ENCODE measurements around the gene ZXDC. TPM values are rescaled to one million over a fixed set of nuclear protein-coding genes. Genes with fewer than 3 reads are reported as not detected.

Gene ZXDC
- total RNA-seq, 1 donor from 2014 or later: 31.8 TPM

DNA sequence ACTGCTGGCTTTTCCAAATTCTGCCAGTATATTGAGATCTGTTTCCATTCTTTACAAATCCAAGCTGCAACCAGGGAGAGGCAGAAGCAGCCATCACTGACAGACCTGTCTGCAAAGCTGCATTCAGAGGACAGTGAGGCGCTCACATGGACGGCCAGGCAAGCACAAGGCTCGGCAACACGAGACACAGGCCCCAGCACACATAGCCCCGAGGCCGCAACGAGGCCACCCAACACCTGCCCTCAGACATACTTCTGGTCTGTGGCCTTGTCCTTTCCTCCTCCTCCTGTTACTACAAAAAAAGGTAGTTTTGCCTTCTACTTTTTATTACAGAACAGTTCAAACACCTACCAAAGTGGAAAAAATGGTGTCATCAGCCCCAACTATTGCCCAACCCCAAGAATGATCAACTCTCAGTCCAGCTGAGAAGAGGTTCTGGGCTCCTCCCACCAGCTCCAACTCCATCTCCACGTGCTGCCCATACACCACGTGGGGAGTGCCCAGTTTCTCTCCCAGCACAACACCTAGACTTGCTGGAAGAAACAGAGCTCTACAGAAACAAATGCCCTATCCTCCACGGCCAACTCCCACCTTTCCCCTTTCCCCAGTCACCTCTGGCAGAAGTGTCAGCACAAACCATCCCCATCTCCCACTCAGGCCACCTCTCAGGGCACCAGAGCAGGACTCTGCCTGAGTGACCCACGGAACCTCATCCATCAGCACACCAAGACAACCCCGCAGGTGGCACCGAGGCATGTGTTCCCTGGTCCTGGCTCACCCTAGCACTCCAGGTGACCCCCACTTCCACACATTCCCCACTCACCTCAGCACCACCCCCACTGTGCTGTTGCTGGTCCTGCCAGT, 7.4 kb downstream of the ZXDC start:
- H3K4me3 Mint-ChIP-seq (ENCODE audit: unreplicated experiment): no peak overlapping the region
- peak overlapping the region; percentile 4 for H3K27ac Mint-ChIP-seq (ENCODE audit: unreplicated experiment)
- TF ChIP-seq, protein P1, sequence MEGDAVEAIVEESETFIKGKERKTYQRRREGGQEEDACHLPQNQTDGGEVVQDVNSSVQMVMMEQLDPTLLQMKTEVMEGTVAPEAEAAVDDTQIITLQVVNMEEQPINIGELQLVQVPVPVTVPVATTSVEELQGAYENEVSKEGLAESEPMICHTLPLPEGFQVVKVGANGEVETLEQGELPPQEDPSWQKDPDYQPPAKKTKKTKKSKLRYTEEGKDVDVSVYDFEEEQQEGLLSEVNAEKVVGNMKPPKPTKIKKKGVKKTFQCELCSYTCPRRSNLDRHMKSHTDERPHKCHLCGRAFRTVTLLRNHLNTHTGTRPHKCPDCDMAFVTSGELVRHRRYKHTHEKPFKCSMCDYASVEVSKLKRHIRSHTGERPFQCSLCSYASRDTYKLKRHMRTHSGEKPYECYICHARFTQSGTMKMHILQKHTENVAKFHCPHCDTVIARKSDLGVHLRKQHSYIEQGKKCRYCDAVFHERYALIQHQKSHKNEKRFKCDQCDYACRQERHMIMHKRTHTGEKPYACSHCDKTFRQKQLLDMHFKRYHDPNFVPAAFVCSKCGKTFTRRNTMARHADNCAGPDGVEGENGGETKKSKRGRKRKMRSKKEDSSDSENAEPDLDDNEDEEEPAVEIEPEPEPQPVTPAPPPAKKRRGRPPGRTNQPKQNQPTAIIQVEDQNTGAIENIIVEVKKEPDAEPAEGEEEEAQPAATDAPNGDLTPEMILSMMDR (IDR thresholded peaks at IDR 0.05): no peak
- peaks cover 15% of the 10 kb centered on the region for H3K4me1 Mint-ChIP-seq (ENCODE audit: unreplicated experiment)
- H3K9me3 Mint-ChIP-seq (ENCODE audit: unreplicated experiment): no peaks in the 10 kb centered on the region
- no peaks in the 10 kb centered on the region for H3K27me3 Mint-ChIP-seq (ENCODE audit: unreplicated experiment)
- H3K36me3 Mint-ChIP-seq (ENCODE audit: unreplicated experiment): peaks cover 56% of the 10 kb centered on the region
- no peak for DNase-seq (ENCODE audit: extremely low spot score, unreplicated experiment)

DNA sequence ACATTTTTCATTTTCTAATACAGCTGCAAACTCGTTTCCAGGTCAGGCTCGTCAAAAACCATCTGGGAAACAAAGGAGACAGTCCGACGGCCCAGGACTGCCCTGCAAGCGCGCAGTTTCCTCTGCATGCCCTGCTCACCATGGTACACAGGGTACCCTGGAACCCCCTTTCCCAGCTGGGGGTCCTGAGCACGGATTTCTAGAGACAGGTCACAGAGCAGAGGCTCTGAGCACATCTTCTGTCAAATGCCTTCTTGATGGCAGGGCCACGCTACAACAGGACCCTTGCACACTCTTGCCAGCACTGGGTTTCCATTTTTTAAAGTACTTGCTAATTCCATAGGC, 8.1 kb downstream of the ZXDC start:
- no peak overlapping the region for H3K27ac Mint-ChIP-seq (ENCODE audit: unreplicated experiment)
- peaks cover 55% of the 10 kb centered on the region for H3K36me3 Mint-ChIP-seq (ENCODE audit: unreplicated experiment)
- H3K4me1 Mint-ChIP-seq (ENCODE audit: unreplicated experiment): peaks cover 8% of the 10 kb centered on the region
- no peak for DNase-seq (ENCODE audit: extremely low spot score, unreplicated experiment)
- H3K27me3 Mint-ChIP-seq (ENCODE audit: unreplicated experiment): no peaks in the 10 kb centered on the region
- TF ChIP-seq, protein P1 (IDR thresholded peaks at IDR 0.05): no peak
- H3K4me3 Mint-ChIP-seq (ENCODE audit: unreplicated experiment): no peak overlapping the region
- no peaks in the 10 kb centered on the region for H3K9me3 Mint-ChIP-seq (ENCODE audit: unreplicated experiment)

DNA sequence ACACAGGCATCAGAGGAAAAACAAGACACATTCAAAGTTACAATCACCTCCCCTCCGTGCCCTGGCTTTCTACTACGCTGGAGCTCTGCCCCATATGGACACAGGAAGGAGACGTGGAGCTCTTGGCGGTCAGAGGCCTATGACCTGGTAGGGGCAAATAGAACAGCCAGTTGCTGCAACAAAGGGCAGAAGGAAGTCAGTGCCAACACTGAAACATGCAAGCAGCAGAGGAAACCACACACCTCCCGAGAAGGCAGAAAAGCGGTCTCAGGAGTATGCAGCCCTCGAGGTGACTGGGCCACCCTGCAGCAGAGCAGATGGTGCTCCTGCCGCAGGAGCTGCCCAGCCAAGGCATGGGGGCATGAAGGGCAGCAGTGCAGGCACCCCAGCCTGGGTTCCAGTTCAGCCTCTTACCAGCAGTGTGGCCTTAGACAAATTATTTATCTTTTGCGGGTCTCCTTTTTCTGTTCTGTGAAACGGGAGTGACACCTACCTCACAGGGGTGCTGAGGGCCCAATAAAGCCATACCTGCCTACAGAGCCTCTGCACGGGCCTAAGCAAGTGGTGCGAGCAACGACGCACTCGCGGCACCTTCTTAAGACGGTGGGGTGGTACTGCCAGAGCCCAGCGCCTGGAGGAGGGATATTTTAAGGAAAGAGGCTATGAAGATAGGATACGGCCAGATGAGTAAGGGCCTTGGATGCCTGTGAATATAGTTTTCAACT, 8.6 kb downstream of the ZXDC start:
- DNase-seq (ENCODE audit: extremely low spot score, unreplicated experiment): no peak
- Mint-ChIP-seq H3K36me3 (ENCODE audit: unreplicated experiment) (peaks cover 55% of the 10 kb centered on the region), H3K27me3 (ENCODE audit: unreplicated experiment) (no peaks in the 10 kb centered on the region), H3K4me1 (ENCODE audit: unreplicated experiment) (peaks cover 3% of the 10 kb centered on the region), H3K4me3 (ENCODE audit: unreplicated experiment) (no peak overlapping the region), H3K27ac (ENCODE audit: unreplicated experiment) (no peak overlapping the region), H3K9me3 (ENCODE audit: unreplicated experiment) (no peaks in the 10 kb centered on the region)
- TF ChIP-seq, protein P1 (IDR thresholded peaks at IDR 0.05): no peak

DNA sequence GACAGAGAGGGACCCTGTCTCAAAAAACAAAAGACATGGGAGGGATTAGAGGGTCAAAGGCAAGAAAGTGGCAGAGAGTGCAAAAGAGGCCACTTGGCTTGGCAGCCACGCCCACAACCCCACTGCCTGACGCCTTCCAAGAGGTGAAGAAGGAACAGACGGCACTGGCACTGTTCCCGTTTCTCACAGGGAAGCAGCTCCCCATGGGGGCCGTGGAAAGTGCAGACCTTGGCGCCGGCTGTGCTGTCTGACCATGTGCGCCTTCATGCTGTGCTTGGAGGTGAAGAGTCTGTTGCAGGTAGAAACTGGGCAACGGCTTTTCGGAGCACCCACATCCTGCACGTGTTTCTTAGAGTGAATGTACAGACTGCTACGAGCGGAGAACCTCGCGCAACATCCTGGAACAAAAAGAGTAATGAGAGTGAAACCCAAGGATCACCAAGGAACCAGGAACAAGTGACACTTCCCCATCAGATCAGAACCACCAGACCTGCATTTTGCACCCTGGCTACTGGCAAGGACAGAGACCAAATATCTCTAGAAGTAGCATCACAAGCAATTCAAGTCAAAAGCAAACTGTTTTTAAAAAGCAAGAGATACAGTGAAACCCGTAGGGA, 9.7 kb downstream of the ZXDC start:
- Mint-ChIP-seq H3K4me1 (ENCODE audit: unreplicated experiment) (no peaks in the 10 kb centered on the region), H3K36me3 (ENCODE audit: unreplicated experiment) (peaks cover 55% of the 10 kb centered on the region), H3K9me3 (ENCODE audit: unreplicated experiment) (no peaks in the 10 kb centered on the region), H3K4me3 (ENCODE audit: unreplicated experiment) (no peak overlapping the region), H3K27me3 (ENCODE audit: unreplicated experiment) (no peaks in the 10 kb centered on the region), H3K27ac (ENCODE audit: unreplicated experiment) (no peak overlapping the region)
- no peak for DNase-seq (ENCODE audit: extremely low spot score, unreplicated experiment)
- TF ChIP-seq, protein P1 (IDR thresholded peaks at IDR 0.05): no peak

DNA sequence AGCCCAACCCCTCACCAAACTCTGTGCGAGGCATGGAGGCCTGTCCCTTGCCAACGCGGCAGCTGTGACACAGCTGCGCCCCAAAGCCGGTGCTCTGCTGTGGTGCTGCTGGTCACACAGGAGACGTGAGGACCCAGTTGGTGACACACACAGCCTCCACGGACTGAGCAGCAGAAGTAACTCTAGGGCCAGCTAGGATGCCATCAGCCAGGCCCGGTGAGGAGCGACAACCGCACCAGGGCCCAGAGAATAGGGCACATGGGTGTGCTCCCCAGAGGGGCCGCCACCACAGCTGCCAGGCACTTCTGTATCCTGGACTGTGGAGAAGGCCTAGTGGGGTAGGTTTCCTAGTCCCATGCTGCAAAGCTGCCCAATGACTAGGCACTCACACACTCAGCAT, 10.7 kb downstream of the ZXDC start:
- no peak for DNase-seq (ENCODE audit: extremely low spot score, unreplicated experiment)
- peaks cover 53% of the 10 kb centered on the region for H3K36me3 Mint-ChIP-seq (ENCODE audit: unreplicated experiment)
- no peaks in the 10 kb centered on the region for H3K27me3 Mint-ChIP-seq (ENCODE audit: unreplicated experiment)
- no peak overlapping the region for H3K27ac Mint-ChIP-seq (ENCODE audit: unreplicated experiment)
- no peaks in the 10 kb centered on the region for H3K9me3 Mint-ChIP-seq (ENCODE audit: unreplicated experiment)
- TF ChIP-seq, protein P1 (IDR thresholded peaks at IDR 0.05): no peak
- no peaks in the 10 kb centered on the region for H3K4me1 Mint-ChIP-seq (ENCODE audit: unreplicated experiment)
- H3K4me3 Mint-ChIP-seq (ENCODE audit: unreplicated experiment): no peak overlapping the region

Measured in osteocyte (in vitro differentiated cells).